Activated CD4-positive, alpha-beta T cell treated with anti-CD3 and anti-CD28 coated beads, Interleukin-2, amount 10 ng/mL, durations not matched to agents 24 days and 14 days (primary cell): ENCODE measurements around the gene OR2L13. TPM values are rescaled to one million over a fixed set of nuclear protein-coding genes. Genes with fewer than 3 reads are reported as not detected.

Source experiments
- DNase-seq: peaks from one replicate; pipeline ENCODE4 v3.0.0; 2022
- H3K27ac Mint-ChIP-seq: one replicate; pipeline ENCODE4 v1.8.0; 2022; ENCODE audit warnings: mild to moderate bottlenecking, mixed read lengths
- H3K27me3 Mint-ChIP-seq: one replicate; pipeline ENCODE4 v1.8.0; 2022; ENCODE audit warnings: mixed read lengths
- H3K36me3 Mint-ChIP-seq: one replicate; pipeline ENCODE4 v1.8.0; 2022; ENCODE audit warnings: low read depth, mild to moderate bottlenecking, mixed read lengths
- H3K4me1 Mint-ChIP-seq: one replicate; pipeline ENCODE4 v1.8.0; 2021; ENCODE audit warnings: mixed read lengths
- H3K4me3 Mint-ChIP-seq: one replicate; pipeline ENCODE4 v1.8.0; 2022; ENCODE audit warnings: mild to moderate bottlenecking, moderate library complexity, mixed read lengths
- H3K9me3 Mint-ChIP-seq: one replicate; pipeline ENCODE4 v1.8.0; 2021; ENCODE audit warnings: mixed read lengths
- intact Hi-C: fragments of 100-400 bp; cut with micrococcal nuclease; formaldehyde crosslinking; loops from one replicate; pipeline ENCODE4 v1.15.1; 2023
- total RNA-seq: library from RNA; stranded (reverse); gene quantifications from 2 replicates; pipeline ENCODE4 v1.2.3, GENCODE V29; 2022

The OR2L13 gene
- total RNA-seq, 1 donor from 2014 or later, result not detected

- intact Hi-C loops, result no loop called here
- Mint-ChIP-seq H3K4me3 (no peak overlapping the region), H3K4me1 (no peaks in the 10 kb centered on the region), H3K36me3 (no peaks in the 10 kb centered on the region), H3K9me3 (peaks cover 7% of the 10 kb centered on the region), H3K27me3 (no peaks in the 10 kb centered on the region), H3K27ac (no peak overlapping the region)
- no peak for DNase-seq
Measured at GRCh38 chr1:248140846-248141245, 45.9 kb downstream of the OR2L13 start.

- Mint-ChIP-seq H3K4me1 (no peaks in the 10 kb centered on the region), H3K9me3 (peaks cover 7% of the 10 kb centered on the region), H3K36me3 (no peaks in the 10 kb centered on the region), H3K27me3 (no peaks in the 10 kb centered on the region), H3K27ac (no peak overlapping the region), H3K4me3 (no peak overlapping the region)
- intact Hi-C loops, result no loop called here
- no peak for DNase-seq
Measured at GRCh38 chr1:248143311-248143710, 48.3 kb downstream of the OR2L13 start.

- no peaks in the 10 kb centered on the region for H3K4me1 Mint-ChIP-seq
- no peaks in the 10 kb centered on the region for H3K27me3 Mint-ChIP-seq
- H3K9me3 Mint-ChIP-seq, result peaks cover 7% of the 10 kb centered on the region
- DNase-seq, result no peak
- no peak within 1 kb of the TSS for H3K27ac Mint-ChIP-seq
- no peaks in the 10 kb centered on the region for H3K36me3 Mint-ChIP-seq
- intact Hi-C loops, result no loop called here
- H3K4me3 Mint-ChIP-seq, result no peak within 1 kb of the TSS
Measured at GRCh38 chr1:248144513-248145198, 49.7 kb downstream of the OR2L13 start, which contains the start of gene OR2M5. OR2M5 (plus strand) TSS chr1:248145148; CDS start chr1:248145148, 0 bp downstream.

Other genes starting within 250 kb of the OR2L13 start
- gene TRIM58, start 238.0 kb upstream of the OR2L13 start, total RNA-seq, result 0.23 and 0.24 TPM in 2 replicates
- gene OR2W3, start 199.6 kb upstream of the OR2L13 start, total RNA-seq, result 0.21 TPM in 1 of 2 replicates, not detected in the other
- not detected in 2 replicates for gene OR2T8, start 174.9 kb upstream of the OR2L13 start, total RNA-seq
- gene OR2AJ1, start 170.3 kb upstream of the OR2L13 start, total RNA-seq, result not detected in 2 replicates
- not detected in 2 replicates for gene OR2L8, start 146.3 kb upstream of the OR2L13 start, total RNA-seq
- not detected in 2 replicates for gene OR2AK2, start 130.0 kb upstream of the OR2L13 start, total RNA-seq
- not detected in 2 replicates for gene OR2L5, start 81.5 kb upstream of the OR2L13 start, total RNA-seq
- gene OR2L2, start 65.1 kb upstream of the OR2L13 start, total RNA-seq, result 0.07 TPM in 2 replicates
- not detected in 2 replicates for gene OR2L3, start 48.3 kb upstream of the OR2L13 start, total RNA-seq
- gene OR2M5, start 50.0 kb downstream of the OR2L13 start, total RNA-seq, result not detected in 2 replicates
- not detected in 2 replicates for gene OR2M2, start 79.6 kb downstream of the OR2L13 start, total RNA-seq
- gene OR2M3, start 102.1 kb downstream of the OR2L13 start, total RNA-seq, result not detected in 2 replicates
- not detected in 2 replicates for gene OR2M4, start 136.2 kb downstream of the OR2L13 start, total RNA-seq
- gene OR2T33, start 182.8 kb downstream of the OR2L13 start, total RNA-seq, result not detected in 2 replicates
- gene OR2T12, start 208.2 kb downstream of the OR2L13 start, total RNA-seq, result not detected in 2 replicates
- gene OR2M7, start 229.4 kb downstream of the OR2L13 start, total RNA-seq, result not detected in 2 replicates